Kidney epithelial cell (primary cell): ENCODE data around the gene MPL. TPM values are rescaled to one million over a fixed set of nuclear protein-coding genes. Genes with fewer than 3 reads are reported as not detected.
A peak's percentile ranks its signal among the peaks of the same experiment; 100 is the strongest.
"Not testable (repeated sequence)": the region's sequence is repeated elsewhere in the genome, so short reads cannot be mapped to it uniquely, and the experiment has no call there.

Experiments
- DNase-seq: peaks from one replicate; pipeline ENCODE4 v3.0.0-alpha.2; 2010; ENCODE audit warnings: low read depth
- H3K27me3 ChIP-seq: 2 replicates; pipeline ENCODE4 v1.6.0; 2011; ENCODE audit warnings: low read length; ENCODE audit not compliant: control insufficient read depth, insufficient read depth
- H3K36me3 ChIP-seq: 2 replicates; pipeline ENCODE4 v1.5.1; 2011; ENCODE audit warnings: low read length; ENCODE audit not compliant: control insufficient read depth, insufficient read depth
- H3K4me3 ChIP-seq: 2 replicates; pipeline ENCODE4 v1.5.1; 2011; ENCODE audit warnings: low read depth, mild to moderate bottlenecking, control low read depth, low read length
- CTCF ChIP-seq: IDR thresholded peaks from 2 replicates; pipeline ENCODE4 v1.5.1; 2011; ENCODE audit warnings: mild to moderate bottlenecking, moderate library complexity, low read length, control low read depth, inconsistent platforms; ENCODE audit not compliant: insufficient read depth, poor library complexity, severe bottlenecking
- total RNA-seq: library from RNA; depleted of rRNA; stranded (reverse); fragments of >200 nt; gene quantifications from 2 replicates; pipeline ENCODE4 v1.2.3, GENCODE V29; 2015

Gene MPL
- total RNA-seq, 1 donor from 2014 or later, result not detected

GRCh38 chr1:43367026-43367903 is 29.6 kb downstream of the MPL start:
- Histone ChIP-seq H3K36me3 (no peaks in the 10 kb centered on the region), H3K4me3 (peak overlapping the region; percentile 84), H3K27me3 (no peaks in the 10 kb centered on the region)
- no peak for DNase-seq
- no peak for TF ChIP-seq CTCF

GRCh38 chr1:43367904-43368645 is 30.5 kb downstream of the MPL start, which contains the start of gene ELOVL1:
Gene ELOVL1 (minus strand): TSS chr1:43368011. CDS start chr1:43365609, 2,402 bp downstream.
- no peak for DNase-seq
- H3K36me3 ChIP-seq, result no peaks in the 10 kb centered on the region
- no peaks in the 10 kb centered on the region for H3K27me3 ChIP-seq
- peak within 1 kb of the TSS; percentile 84 for H3K4me3 ChIP-seq
- peak; percentile 30 for TF ChIP-seq CTCF

DNA sequence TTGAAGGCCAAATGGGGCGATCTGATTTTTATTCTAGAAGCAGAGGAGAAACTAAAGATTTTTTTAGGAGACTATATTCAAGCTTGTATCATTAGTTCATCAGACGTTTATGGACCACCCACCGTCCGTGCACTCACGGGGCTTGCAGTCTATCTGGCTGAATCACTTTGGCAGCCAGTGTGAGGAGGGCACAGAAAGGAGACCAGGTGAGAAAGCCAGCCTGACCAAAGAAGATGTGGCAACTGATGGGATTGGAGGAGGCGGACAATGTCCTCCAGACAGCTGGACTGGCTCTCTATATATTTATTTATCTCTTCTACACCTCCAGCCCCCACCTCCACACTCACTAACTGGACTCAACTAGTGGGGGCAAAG is 31.0 kb downstream of the MPL start:
- no peak for DNase-seq
- no peaks in the 10 kb centered on the region for H3K36me3 ChIP-seq
- H3K27me3 ChIP-seq, result no peaks in the 10 kb centered on the region
- peak overlapping the region; percentile 84 for H3K4me3 ChIP-seq
- no peak for TF ChIP-seq CTCF

DNA sequence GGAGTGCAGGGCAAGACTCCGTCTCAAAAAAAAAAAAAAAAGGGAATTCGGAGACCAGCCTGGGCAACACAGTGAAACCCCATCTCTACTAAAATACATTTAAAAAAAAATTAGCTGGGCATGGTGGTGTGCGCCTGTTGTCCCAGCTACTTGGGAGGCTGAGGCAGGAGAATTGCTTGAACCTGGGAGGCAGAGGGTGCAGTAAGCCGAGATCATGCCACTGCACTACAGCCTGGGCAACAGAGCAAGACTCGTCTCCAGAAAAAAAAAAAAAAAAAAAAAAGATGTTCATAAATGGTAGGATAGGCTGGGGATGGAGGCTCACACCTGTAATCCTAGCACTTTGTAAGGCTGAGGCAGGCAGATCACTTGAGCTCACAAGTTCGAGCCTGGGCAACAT is 32.2 kb downstream of the MPL start:
- not testable (repeated sequence) for H3K27me3 ChIP-seq, H3K36me3 ChIP-seq, DNase-seq, H3K4me3 ChIP-seq

GRCh38 chr1:43370564-43370963 is 32.9 kb downstream of the MPL start:
- H3K36me3 ChIP-seq, result no peaks in the 10 kb centered on the region
- no peaks in the 10 kb centered on the region for H3K27me3 ChIP-seq
- no peak overlapping the region for H3K4me3 ChIP-seq
- DNase-seq, result no peak
- no peak for TF ChIP-seq CTCF

- H3K4me3 ChIP-seq, result no peak overlapping the region
- H3K27me3 ChIP-seq, result no peaks in the 10 kb centered on the region
- no peak for TF ChIP-seq CTCF
- no peak for DNase-seq
- no peaks in the 10 kb centered on the region for H3K36me3 ChIP-seq
Measured at GRCh38 chr1:43372172-43372571, 34.6 kb downstream of the MPL start.
